Mucosa of descending colon (tissue), 3 donors: ENCODE results near the gene WDR35. TPM values are rescaled to one million over a fixed set of nuclear protein-coding genes. Genes with fewer than 3 reads are reported as not detected.
A peak's percentile ranks its signal among the peaks of the same experiment; 100 is the strongest.

Source experiments
- ATAC-seq: fragments of 200-7000 bp; cut with Tn5 transposase; one replicate; pipeline ENCODE4 v1.9.1; 2020; ENCODE audit warnings: mild to moderate bottlenecking, moderate library complexity
- DNase-seq, 3 donors: peaks; one replicate each; pipeline ENCODE4 v3.0.0-alpha.2; 2020
- H3K36me3 ChIP-seq: fragments of 200-600 bp; one replicate; pipeline ENCODE4 v1.8.0; 2021; ENCODE audit warnings: low read depth, mild to moderate bottlenecking
- H3K4me1 ChIP-seq: fragments of 200-600 bp; one replicate; pipeline ENCODE4 v1.8.0; 2021; ENCODE audit warnings: low read depth, mild to moderate bottlenecking
- H3K4me3 ChIP-seq: fragments of 200-600 bp; one replicate; pipeline ENCODE4 v1.8.0; 2021; ENCODE audit warnings: mild to moderate bottlenecking
- H3K9me3 ChIP-seq: fragments of 200-600 bp; one replicate; pipeline ENCODE4 v1.8.0; 2021; ENCODE audit warnings: mild to moderate bottlenecking
- CTCF ChIP-seq: fragments of 200-600 bp; IDR thresholded peaks from one replicate; pipeline ENCODE4 v1.8.0; 2022; ENCODE audit warnings: antibody characterized with exemption, mild to moderate bottlenecking
- intact Hi-C, 2 donors: fragments of 100-400 bp; cut with DNase I in 1 of 2; cut with micrococcal nuclease in 1 of 2; formaldehyde crosslinking; loops; one replicate each; pipeline versions ENCODE4 v1.11.0 to v1.11.1; 2022; cut with DNase I, micrococcal nuclease
- total RNA-seq, 3 donors: library from RNA; stranded (reverse); fragmentation: NEBNext Ultra II Directional in 2 of 3; extraction: Animal tissue kit (Norgen Biotek cat#: 25700) in 2 of 3; gene quantifications; one replicate each; pipeline versions ENCODE4 v1.2.1 to v1.2.4, GENCODE V29; 2021 to 2023
- donor health status: DM: no; HTN: no; CAD: no; lungs with moderate emphysema.
- donor health status: DM: no; HTN: no; CAD: no.
- donor health status: DM: no; HTN: yes; CAD: no.

The WDR35 gene
- total RNA-seq, 3 donors from 2014 or later: 1.9 to 8.8 (median 2.7) TPM

GRCh38 chr2:19868701-19869580 is 121.0 kb downstream of the WDR35 start:
- intact Hi-C loops: loop anchor here in 1 of 2 donors (10.0 kb wide), 1 partner anchor 1474 kb away; no protein-coding TSS in a partner anchor
- DNase-seq (peak; percentile 55 to 81 (median 75)), ATAC-seq (peak; percentile 88)
- Histone ChIP-seq H3K4me1 (no peaks in the 10 kb centered on the region), H3K36me3 (no peaks in the 10 kb centered on the region), H3K9me3 (no peaks in the 10 kb centered on the region), H3K4me3 (no peak overlapping the region)
- no peak for TF ChIP-seq CTCF

- H3K4me3 ChIP-seq: no peak overlapping the region
- no peaks in the 10 kb centered on the region for H3K9me3 ChIP-seq
- no peak for DNase-seq
- TF ChIP-seq CTCF: no peak
- ATAC-seq: no peak
- intact Hi-C loops: loop anchor here in 1 of 2 donors (10.0 kb wide), 1 partner anchor 1473 kb away; no protein-coding TSS in a partner anchor
- no peaks in the 10 kb centered on the region for H3K36me3 ChIP-seq
- H3K4me1 ChIP-seq: peaks cover 6% of the 10 kb centered on the region
These were observed 121.7 kb downstream of the WDR35 start for GRCh38 chr2:19868224-19868623.

GRCh38 chr2:19866771-19867170 is 123.1 kb downstream of the WDR35 start:
- no peak overlapping the region for H3K4me3 ChIP-seq
- H3K36me3 ChIP-seq: no peaks in the 10 kb centered on the region
- DNase-seq: no peak
- ATAC-seq: no peak
- intact Hi-C loops: loop anchor here in 1 of 2 donors (10.0 kb wide), 1 partner anchor 1472 kb away; no protein-coding TSS in a partner anchor
- TF ChIP-seq CTCF: no peak
- H3K9me3 ChIP-seq: no peaks in the 10 kb centered on the region
- peaks cover 7% of the 10 kb centered on the region for H3K4me1 ChIP-seq

- intact Hi-C loops: loop anchor here in 1 of 2 donors (10.0 kb wide), 1 partner anchor 1470 kb away; no protein-coding TSS in a partner anchor
These were observed 124.8 kb downstream of the WDR35 start for GRCh38 chr2:19865151-19865550.

GRCh38 chr2:19864381-19864780 is 125.5 kb downstream of the WDR35 start:
- TF ChIP-seq CTCF: no peak
- H3K9me3 ChIP-seq: no peaks in the 10 kb centered on the region
- no peaks in the 10 kb centered on the region for H3K36me3 ChIP-seq
- ATAC-seq (no peak), DNase-seq (no peak)
- H3K4me1 ChIP-seq: peaks cover 7% of the 10 kb centered on the region
- no peak overlapping the region for H3K4me3 ChIP-seq
- intact Hi-C loops: loop anchor here (5.0 to 10.0 kb wide), 4 partner anchors 512 to 1470 kb away; no protein-coding TSS in a partner anchor

More at GRCh38 chr2:19865151-19865550, 124.8 kb downstream of the WDR35 start:
- no peak for TF ChIP-seq CTCF
- DNase-seq (no peak), ATAC-seq (no peak)
- no peaks in the 10 kb centered on the region for H3K36me3 ChIP-seq
- peaks cover 7% of the 10 kb centered on the region for H3K4me1 ChIP-seq
- H3K4me3 ChIP-seq: no peak overlapping the region
- no peaks in the 10 kb centered on the region for H3K9me3 ChIP-seq
